ENCODE measurements around the gene STUM.
"Not testable (repeated sequence)": the region's sequence is repeated elsewhere in the genome, so short reads cannot be mapped to it uniquely, and the experiment has no call there.

The STUM gene

DNA sequence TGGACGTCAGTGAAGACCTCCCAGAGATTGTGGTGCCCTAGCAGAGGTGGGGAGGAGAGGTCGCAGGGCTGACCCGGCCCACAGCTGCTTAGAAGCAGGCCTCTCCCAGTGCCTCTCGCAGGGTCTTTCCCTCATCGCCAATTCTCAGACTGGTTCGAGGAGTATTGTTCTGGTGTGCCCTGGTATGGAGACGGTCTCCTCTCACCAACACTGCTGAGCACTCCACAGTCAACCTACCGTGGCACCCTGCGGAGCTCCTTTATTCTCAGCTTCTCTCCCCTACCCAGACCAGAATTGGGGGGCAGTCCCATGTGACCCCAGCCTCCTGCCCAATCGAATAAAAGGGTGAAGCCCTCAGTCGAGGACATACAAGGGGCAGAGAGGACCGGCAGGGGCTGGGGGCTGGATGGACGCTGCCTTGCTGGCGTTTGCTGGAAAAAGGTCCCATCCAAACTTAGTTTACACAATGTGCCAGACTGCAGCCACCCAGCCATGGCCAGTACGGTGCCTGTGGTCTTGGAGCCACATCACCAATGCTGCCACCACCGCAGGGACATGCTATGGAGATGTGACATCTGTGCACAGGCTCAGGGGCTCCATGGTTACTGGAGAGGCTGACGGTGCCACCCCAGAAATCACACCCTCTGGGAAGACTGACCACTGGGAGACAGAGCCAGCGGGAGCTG is 80.8 kb downstream of the STUM start:
- DNase-seq = no peak
- in situ Hi-C loops (cut with HindIII; ENCODE audit: low pct_ligation_motif_present, low pct_unique_long_range_greater_than_20kb, low sequenced_read_pairs) = no loop called here

DNA sequence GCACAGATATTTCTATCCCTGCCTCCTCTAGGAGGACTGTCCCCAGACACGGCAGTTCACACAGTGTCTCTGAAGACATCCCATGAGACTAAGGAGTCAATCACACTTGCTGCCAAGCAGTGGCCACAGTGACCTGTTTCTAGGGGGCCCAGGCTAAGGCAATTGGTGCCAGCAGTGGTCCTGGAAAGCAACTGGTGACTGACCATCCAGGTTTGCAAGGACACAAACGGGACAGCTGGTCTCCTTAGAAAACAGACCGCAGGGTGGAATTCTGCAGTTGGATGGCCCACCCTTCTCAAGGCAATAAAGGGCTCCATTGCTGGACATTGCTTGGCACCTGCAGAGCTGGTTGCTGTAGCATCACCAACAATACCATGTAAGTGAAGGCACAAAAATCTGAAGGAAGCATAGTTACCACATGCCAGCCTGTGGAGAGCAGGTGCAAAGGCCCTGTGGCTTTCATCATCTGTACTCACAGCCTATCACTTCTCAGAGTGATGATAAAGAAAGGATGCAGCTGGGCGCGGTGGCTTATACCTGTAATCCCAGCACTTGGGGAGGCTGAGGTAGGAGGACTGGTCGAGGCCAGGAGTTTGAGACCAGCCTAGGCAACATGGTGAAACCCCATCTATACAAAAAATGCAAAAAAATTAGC is 81.5 kb downstream of the STUM start:
- in situ Hi-C loops (cut with HindIII; ENCODE audit: low pct_ligation_motif_present, low pct_unique_long_range_greater_than_20kb, low sequenced_read_pairs) = no loop called here
- DNase-seq = no peak

DNA sequence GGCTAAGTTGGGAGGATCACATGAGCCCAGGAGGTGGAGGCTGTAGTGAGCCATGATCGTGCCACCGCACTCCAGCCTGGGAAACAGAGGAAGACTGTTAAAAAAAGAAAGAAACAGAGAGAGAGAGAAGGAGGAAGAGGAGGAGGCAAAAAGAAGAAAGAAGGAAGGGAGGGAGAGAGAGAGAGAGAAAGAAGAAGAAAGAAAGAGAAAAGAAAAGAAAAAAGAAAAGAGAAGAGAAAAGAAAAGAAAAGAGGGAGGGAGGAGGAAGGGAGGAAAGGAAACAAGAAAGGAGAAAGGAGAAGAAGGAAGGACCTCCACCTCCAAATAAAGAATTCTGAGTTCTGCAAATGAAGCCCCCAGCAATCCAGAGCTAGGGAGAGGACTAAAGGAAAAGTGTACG is 82.0 kb downstream of the STUM start:
- no peak for DNase-seq
- in situ Hi-C loops (cut with HindIII; ENCODE audit: low pct_ligation_motif_present, low pct_unique_long_range_greater_than_20kb, low sequenced_read_pairs) = no loop called here

DNA sequence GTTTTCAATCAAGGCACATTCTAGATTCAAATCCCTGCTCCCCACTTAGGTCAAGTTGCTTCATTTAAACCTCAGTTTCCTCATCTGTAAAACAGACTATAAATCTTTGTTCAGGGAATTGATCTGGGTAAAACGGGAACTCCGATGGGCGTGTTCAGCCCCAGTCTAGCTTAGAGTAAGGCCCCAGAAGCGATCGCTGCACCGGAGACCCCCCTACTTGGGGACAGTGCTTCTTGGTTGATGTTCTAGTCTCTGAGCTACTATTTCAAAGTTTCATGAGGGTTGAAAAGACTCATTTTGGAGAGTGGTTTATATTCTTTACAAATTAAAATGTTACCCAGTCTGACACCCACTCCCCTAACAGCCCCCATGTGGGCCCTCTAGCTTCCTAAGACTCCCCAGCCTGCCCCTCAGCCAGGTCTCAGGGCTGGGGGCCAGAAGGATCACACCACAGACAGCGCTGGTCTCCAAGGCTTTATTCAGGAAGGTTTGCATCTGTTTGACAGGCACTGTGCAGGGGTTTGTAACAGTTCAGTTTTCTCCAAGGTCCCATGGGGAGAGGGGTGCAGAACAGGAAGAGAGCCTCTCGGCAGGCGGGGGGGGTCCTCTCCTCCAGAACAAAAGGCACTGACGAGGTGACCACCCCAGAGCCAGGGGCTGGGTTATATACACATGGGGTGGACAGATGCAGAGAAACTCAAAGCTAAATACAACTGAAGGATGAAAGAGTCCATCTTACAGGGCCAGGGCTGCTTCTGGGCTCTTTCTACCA is 82.9 kb downstream of the STUM start:
- in situ Hi-C loops (cut with HindIII; ENCODE audit: low pct_ligation_motif_present, low pct_unique_long_range_greater_than_20kb, low sequenced_read_pairs) = no loop called here
- no peak for DNase-seq

DNA sequence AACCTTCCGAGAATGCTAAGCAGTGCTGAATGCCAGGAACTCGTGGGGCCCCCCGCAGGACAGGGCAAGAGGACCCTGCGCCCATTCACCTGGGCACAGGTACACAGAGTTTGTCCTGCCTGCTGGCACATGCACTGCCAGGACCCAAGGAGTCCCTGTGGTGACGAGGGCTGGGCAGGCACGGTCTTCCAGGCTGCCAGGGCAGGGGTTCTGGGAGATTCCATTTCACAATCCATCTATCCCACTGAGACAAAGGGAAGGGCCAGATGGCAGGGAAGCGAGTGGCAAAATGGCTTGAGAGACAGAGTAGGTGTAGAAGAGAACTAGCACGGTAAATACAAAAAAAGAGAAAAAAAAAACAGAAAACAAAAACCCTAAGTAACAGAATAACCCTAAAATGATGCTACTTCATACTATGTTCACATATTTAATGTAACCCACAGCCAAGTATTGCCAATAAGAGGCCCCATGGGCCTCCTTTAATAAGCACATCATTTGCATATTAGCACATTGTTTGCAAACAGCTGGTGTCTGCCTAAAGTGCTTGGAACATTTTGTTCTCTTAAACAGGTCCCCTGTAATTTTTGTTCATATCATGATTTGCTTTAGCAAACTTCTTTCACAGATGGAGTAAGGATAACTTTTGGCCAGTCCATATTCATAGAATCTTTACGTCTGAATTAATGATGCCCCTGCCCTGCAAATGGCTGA is 83.8 kb downstream of the STUM start:
- no peak for DNase-seq
- in situ Hi-C loops (cut with HindIII; ENCODE audit: low pct_ligation_motif_present, low pct_unique_long_range_greater_than_20kb, low sequenced_read_pairs) = no loop called here

DNA sequence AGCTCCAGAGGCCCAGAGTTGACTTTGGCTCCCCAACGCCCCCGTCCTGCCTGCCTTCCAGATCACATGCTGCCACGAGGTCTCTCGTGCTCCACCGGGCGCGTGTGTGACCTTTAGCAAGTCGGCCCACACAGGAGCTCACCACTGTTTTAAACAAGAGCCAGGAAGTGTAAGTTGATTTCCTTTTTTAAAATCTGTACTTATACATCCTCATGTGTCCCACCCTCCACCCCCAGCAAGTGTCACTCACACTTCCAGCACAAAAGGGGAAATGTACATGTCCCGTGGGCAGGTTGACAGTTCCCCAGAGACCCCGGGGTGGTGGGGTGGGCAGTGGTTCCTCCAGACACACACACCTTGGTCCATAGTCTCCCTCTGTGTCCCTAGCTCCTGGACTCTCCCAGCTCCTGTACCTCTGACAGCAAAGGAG is 84.4 kb downstream of the STUM start:
- in situ Hi-C loops (cut with HindIII; ENCODE audit: low pct_ligation_motif_present, low pct_unique_long_range_greater_than_20kb, low sequenced_read_pairs) = no loop called here
- DNase-seq = no peak

DNA sequence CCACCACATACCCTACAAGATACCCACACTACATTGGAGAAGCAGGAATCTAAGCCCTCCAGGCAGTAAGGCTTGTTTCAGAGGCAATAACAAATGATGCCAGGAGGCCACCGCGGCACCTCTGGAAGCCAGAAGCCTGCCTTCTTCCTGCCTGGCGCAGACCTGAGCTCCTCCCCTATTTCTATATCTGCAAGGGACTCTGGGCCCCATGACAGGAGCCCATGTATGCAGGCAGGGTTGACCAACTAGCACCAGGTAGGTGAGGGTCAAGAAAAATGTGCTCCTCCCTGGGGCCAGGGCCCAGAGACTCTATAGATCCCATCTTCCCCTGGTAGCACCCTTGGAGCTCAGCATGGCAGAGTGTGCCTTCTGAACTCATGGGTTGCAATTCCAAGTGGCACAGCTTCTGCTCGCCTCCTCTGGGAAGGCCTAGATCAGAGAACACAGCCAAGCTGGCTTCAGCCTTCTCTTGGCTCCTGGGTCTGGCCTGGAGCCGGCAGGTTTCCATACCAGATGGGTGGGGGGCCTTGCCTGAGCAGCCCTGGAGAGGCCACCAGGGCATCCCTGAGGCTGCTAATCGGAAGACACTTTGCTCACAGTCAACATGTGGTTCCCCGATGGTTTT is 85.1 kb downstream of the STUM start:
- DNase-seq = no peak
- in situ Hi-C loops (cut with HindIII; ENCODE audit: low pct_ligation_motif_present, low pct_unique_long_range_greater_than_20kb, low sequenced_read_pairs) = no loop called here

DNA sequence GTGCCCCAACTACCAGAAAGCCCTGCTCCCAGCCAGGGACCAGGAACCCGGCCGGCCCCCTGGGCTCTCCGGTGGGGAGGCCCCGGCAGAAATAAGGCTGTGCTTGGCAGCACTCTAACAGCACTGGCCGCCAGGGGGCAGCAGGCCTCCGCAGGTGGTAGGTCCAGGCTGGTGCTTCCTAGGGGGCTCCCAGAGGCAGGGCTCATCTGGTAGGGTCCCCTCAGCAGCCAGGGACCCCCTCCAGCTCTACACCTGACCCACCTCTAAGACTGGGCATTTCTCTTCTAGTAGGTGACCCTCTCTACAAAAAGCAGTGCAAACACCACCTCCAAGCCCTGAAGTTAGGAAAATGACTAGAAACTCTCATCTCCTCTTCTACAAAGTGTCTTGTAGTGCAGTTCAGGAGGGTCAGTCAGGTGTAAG is 85.6 kb downstream of the STUM start:
- in situ Hi-C loops (cut with HindIII; ENCODE audit: low pct_ligation_motif_present, low pct_unique_long_range_greater_than_20kb, low sequenced_read_pairs) = no loop called here
- peak; percentile 64 for DNase-seq

DNA sequence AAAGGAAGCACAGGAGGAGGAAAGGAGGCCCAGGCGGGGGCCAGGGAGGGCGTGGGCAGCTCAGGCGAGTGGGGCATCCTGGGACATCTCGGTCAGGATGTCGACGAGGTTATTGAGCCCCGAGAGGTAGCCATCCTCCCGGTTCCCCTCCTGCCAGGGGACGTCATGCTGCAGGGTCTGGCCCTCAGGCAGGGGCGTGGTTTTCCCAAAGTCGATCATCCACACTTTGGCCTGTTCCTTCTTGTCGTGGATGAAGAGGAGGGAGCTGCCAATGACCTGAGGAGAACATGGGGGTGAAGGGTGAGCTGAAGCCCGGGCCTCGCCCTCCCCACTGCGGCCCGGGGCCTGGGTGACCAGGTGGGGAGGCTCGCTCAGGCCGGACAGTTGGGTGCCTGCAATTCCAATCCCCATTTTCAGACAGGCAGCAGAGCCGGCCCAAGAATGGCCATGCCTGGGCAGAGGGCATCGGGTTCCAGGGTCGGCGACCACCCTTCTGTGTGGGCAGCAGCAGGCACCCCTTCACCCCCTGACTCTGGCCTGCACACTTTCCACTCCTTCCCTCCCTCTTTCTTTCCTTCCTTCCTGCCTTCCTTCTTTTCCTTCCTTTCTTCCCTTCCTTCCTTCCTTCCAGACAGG is 86.2 kb downstream of the STUM start:
- no peak for DNase-seq
- in situ Hi-C loops (cut with HindIII; ENCODE audit: low pct_ligation_motif_present, low pct_unique_long_range_greater_than_20kb, low sequenced_read_pairs) = no loop called here

DNA sequence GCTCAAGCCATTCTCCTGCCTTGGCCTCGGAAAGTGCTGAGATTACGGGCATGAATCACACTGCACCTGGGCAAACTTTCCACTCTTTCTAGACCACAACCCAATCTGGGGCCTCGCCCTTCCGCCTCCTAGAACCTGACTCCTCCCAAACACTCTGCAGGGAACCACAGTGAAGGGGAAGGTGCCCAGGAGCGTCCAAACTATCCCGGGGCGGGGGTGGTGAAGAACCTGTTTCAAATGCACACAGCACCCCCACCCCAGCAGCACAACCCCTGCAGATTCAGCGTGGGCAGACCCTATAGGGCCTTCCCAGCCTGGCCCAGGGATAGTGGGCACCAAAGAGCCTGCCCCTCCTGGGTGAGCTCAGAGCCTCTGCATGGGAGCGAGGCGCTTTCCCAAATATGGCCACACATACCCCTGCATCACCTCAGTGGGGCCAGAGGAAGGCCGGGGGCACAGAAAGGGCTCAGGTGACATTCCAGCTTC is 86.9 kb downstream of the STUM start:
- in situ Hi-C loops (cut with HindIII; ENCODE audit: low pct_ligation_motif_present, low pct_unique_long_range_greater_than_20kb, low sequenced_read_pairs) = no loop called here
- DNase-seq = no peak

DNA sequence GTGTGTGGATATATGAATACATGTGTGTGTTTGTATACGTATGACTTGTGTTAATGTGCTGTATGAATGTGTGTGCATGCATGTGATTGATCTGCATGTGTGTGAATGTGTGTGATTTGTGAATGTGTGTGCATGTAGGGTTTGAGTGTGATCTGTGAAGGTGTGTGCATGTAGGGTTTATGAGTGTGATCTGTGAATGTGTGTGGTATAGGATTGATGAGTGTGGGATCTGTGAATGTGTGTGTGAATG is 88.2 kb downstream of the STUM start:
- in situ Hi-C loops (cut with HindIII; ENCODE audit: low pct_ligation_motif_present, low pct_unique_long_range_greater_than_20kb, low sequenced_read_pairs) = no loop called here

DNA sequence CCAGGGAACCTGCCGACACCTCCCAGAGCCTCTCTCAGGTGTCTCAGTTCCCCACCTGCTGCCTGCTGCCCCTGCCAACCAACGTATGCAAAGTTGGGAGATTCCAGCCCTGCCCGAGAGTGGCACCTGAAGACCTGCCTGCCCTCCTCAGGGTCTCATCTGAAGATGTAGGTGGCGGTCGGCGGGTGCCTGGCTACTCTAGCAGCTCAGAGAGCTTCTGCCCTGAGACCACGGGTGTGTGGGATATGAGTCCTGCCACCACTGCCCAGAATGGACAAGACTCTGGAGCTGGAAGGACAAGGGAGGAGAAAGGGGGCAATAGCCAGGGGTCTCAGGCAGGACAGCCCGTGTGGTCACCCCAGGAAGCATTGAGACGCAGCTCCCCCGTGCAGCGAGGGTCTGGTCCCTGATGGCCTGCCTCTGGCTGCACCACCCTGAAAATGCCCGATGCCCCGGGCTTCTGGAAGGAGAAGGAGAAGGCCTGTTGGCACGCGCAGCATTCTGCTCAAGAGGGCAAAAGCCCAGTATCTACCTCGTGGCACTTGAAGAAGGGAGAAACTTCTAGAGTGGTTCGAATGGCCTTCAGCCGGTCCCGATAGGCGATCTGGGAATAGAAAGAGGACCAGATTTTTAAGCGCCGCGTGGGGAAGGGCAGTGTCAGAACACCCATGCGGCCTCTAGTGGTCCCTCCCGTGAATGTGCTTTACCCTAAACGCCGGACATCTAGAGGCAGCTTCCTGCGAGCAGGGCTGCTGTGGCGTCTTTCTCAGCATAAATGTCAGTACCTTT is 88.8 kb downstream of the STUM start:
- in situ Hi-C loops (cut with HindIII; ENCODE audit: low pct_ligation_motif_present, low pct_unique_long_range_greater_than_20kb, low sequenced_read_pairs) = no loop called here
- no peak for DNase-seq

More for the DNA sequence above, 88.2 kb downstream of the STUM start:
- no peak for DNase-seq

DNA sequence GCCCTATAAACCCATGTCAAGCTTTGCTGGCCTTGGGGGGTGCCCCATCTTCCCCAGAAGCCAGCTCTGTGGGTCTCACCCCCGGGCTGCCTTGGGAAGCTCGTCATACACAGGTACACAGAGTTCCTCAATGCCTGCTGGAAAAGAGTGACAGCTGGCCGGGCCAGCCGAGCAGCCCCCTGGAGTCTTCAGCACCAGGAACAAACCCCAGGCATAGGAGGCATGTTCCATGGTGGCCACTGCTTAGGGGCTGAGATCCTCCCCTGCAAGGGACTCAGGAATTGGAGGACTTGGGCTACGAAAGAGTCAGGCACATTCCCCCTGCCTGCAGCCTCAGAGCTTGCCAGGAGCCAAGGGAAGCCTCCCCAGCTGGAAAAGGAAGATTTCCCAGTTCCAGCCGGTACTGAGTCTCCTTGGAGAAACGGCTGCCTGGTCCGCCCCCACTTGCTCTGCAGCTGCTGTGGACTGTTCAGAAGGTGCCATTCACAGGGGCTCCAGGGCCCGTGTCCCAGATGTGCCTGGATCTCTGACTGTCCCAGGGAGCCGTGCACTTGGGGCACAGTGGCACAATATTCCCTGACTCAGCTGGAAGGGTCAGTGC is 89.5 kb downstream of the STUM start:
- DNase-seq = no peak
- in situ Hi-C loops (cut with HindIII; ENCODE audit: low pct_ligation_motif_present, low pct_unique_long_range_greater_than_20kb, low sequenced_read_pairs) = no loop called here

DNA sequence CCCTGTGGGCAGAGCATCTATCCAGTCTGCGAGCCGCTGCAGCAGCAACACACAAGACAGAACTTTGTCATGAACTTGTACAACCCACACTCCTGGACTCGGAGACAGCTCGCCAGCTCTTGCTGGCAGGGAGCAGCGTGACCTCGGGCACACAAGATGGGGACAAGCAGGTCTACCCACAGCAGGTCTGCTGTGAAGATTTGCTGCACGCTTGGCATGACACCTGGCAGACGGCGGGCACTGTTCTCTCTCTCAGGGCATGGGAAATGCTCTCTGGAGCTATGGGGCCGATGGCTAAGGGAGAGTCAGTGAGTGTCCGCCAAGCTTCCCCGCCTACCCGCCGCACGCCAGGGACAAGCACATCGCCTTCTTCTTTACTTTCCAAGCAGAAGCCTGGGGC is 90.0 kb downstream of the STUM start:
- DNase-seq = no peak
- in situ Hi-C loops (cut with HindIII; ENCODE audit: low pct_ligation_motif_present, low pct_unique_long_range_greater_than_20kb, low sequenced_read_pairs) = no loop called here

DNA sequence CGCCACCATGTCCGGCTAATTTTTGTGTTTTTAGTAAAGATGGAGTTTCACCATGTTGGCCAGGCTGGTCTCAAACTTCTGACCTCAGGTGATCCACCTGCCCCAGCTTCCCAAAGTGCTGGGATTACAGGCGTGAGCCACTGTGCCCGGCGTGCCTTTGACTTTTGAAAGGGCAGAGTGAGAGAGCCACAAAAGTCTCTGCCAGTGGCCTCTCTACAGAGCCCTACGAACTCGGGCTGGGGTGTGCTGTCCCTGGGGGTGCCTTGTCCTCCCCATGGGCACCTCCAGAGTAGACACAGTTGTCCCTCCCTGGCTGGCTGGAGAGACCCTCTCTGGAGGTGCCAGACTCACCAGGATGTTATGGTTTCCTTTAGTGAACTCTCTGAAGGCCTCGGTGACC is 90.6 kb downstream of the STUM start:
- in situ Hi-C loops (cut with HindIII; ENCODE audit: low pct_ligation_motif_present, low pct_unique_long_range_greater_than_20kb, low sequenced_read_pairs); DNase-seq: not testable (repeated sequence)

DNA sequence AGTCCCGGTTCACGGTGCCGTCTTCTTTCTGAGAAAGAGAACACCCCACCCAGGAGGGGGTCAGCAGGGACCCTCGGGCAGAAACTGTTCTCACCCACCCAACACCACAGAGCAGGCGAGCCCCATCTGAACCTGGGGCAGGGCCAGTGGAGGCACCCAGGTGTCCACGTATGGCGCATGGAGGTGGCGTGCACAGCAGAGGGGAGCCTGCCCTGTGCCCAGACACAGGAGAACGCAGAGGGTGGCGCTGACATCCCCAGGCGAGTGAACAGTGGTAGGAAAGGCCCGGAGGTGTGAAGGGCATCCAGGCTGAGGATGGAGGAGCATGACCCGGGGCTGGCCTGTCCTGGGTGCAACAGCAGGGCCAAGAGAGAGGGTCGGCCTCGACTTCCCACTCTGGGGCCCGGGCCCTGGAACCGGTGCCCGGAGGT is 91.1 kb downstream of the STUM start:
- DNase-seq = no peak
- in situ Hi-C loops (cut with HindIII; ENCODE audit: low pct_ligation_motif_present, low pct_unique_long_range_greater_than_20kb, low sequenced_read_pairs) = no loop called here
